ENCODE data around the gene TBC1D20.

Gene TBC1D20

GRCh38 chr20:497979-498378 is 35.6 kb upstream of the TBC1D20 start:
- no peak for TF ChIP-seq CTCF (IDR thresholded peaks at IDR 0.05)

DNA sequence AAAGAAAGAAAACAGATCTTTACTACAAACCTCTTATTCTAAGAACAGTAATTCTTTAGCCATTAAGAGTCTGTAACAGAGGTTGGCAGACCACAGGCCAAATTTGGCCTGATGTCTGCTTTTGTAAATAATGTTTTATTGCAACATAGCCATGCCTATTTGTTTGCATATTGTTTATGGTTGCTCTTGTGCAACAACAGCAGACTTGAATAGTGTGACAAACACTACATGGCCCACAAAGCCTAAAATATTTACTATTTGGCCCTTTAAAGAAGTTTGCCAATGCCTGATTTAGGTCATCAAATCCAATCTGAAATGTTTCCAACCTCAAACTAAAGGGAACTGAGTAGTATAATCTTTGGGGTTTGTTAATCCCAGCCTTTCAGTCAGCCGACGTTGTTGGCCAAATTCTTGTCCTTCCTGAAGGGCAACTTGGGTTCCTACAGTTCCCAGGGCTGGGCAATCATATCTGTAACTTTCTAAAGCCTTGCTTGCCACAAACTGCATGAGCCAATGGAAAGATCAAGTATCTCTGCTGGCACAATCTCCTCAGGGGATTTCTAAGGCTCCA is 33.9 kb upstream of the TBC1D20 start:
- no peak for TF ChIP-seq CTCF (IDR thresholded peaks at IDR 0.05)

GRCh38 chr20:492159-492558 is 29.8 kb upstream of the TBC1D20 start:
- TF ChIP-seq CTCF (IDR thresholded peaks at IDR 0.05): no peak

- TF ChIP-seq CTCF (IDR thresholded peaks at IDR 0.05): no peak
These were observed 25.3 kb upstream of the TBC1D20 start for GRCh38 chr20:487655-488054.

GRCh38 chr20:483815-484644 is 21.7 kb upstream of the TBC1D20 start:
- no peak for TF ChIP-seq CTCF (IDR thresholded peaks at IDR 0.05)

- no peak for TF ChIP-seq CTCF (IDR thresholded peaks at IDR 0.05)
These were observed 18.8 kb upstream of the TBC1D20 start for GRCh38 chr20:481167-481566.

DNA sequence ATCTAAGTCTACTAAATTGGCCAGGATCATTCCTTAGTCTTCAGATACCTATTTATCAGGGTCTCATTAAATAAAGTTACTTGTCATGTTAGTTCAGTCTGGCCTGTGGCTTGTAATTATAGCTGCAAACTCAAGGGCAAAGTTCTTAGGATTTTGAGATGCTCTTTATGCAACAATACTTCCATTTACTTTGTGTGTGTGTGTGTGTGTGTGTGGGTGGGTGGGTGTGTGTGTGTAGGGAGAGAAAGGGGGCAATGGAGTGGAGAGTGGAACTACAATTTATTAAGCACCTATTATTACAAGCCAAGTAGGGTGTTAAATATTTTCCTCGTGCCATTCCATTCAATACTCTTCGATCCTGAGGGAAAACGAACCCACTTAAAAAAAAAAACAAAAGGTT is 17.7 kb upstream of the TBC1D20 start:
- no peak for TF ChIP-seq CTCF (IDR thresholded peaks at IDR 0.05)
